ENCODE data around the gene PALM. TPM values are rescaled to one million over a fixed set of nuclear protein-coding genes. Genes with fewer than 3 reads are reported as not detected.
A peak's percentile ranks its signal among the peaks of the same experiment; 100 is the strongest.

The PALM gene
- total and polyA plus RNA-seq, 9 of the 15 experiments (the other 6 are each of a cell fraction or from before 2014, with no cell fraction given), result 0.04 to 6.6 (median 1.7) TPM

DNA sequence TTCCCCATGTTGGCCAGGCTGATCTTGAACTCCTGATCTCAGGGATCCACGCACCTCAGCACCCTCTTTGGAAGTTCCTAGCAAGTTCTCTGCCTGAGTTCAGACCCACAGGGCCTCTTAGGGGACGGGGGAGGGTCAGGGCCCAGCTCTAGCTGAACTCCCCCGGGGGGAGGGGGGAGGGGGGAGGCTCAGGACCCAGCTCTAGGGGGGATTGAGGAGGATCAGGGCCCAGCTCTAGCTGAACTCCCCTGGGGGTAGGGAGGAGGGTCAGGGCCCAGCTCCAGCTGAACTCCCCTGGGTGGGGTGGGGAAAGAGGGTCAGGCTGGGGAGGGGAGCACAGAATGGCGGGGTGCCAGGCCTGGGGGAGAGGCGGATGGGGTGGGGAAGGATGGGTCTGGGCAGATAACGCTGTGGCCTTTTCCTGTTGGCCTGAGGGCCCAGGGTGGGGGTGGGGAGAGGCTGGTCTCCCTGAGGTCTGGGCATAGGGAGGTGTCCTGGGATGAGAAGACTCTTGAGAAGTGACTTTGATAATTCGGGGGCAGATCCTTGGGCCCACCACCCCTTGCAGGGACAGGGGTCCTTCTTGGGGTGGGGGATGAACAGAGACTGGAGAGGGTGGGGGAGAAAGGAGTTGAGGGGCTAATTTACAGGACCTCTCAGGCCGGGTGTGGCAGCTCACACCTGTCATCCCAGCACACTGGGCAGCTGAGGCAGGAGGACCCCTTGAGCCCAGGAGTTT is 83.0 kb downstream of the PALM start (continued):
- TF ChIP-seq ZNF79 (CRISPR knock-in tag; IDR thresholded peaks at IDR 0.05; ENCODE audit: low read depth) (no peak), ZNF184 (CRISPR knock-in tag; IDR thresholded peaks at IDR 0.05) (no peak), MAFG (tag; conservative IDR thresholded peaks at IDR 0.05) (no peak), KLF10 (CRISPR knock-in tag; IDR thresholded peaks at IDR 0.05) (no peak), DPF2 (IDR thresholded peaks at IDR 0.05) (peak; percentile 80), ERF (CRISPR knock-in tag; IDR thresholded peaks at IDR 0.05) (no peak), NR2F6 (CRISPR knock-in tag; IDR thresholded peaks at IDR 0.05) (no peak), THRB (CRISPR knock-in tag; conservative IDR thresholded peaks at IDR 0.05) (no peak), KAT2B (IDR thresholded peaks at IDR 0.05; ENCODE audit: low read depth, low read length) (no peak), ZKSCAN1 (IDR thresholded peaks at IDR 0.05; ENCODE audit: low read depth, low read length) (no peak), CBX2 (IDR thresholded peaks at IDR 0.05; ENCODE audit: insufficient read depth, low read length, poor library complexity, severe bottlenecking) (no peak), TAF1 (IDR thresholded peaks at IDR 0.05; ENCODE audit: control insufficient read depth, extremely low read depth, insufficient read depth, low read length, severe bottlenecking) (peak; percentile 32), NR2C2 (CRISPR knock-in tag; IDR thresholded peaks at IDR 0.05) (no peak), NR2C2 (tag; IDR thresholded peaks at IDR 0.05) (peak; percentile 76), CSDE1 (IDR thresholded peaks at IDR 0.05) (no peak), PHTF2 (CRISPR knock-in tag; IDR thresholded peaks at IDR 0.05) (no peak), HNRNPLL (IDR thresholded peaks at IDR 0.05; ENCODE audit: low read depth, low read length, poor library complexity, severe bottlenecking) (no peak), HDAC6 (IDR thresholded peaks at IDR 0.05; ENCODE audit: low read depth, low read length) (no peak), CREB1 (IDR thresholded peaks at IDR 0.05) (no peak; the same call in 1 of the 2 replicates), CREB1 (CRISPR knock-in tag; IDR thresholded peaks at IDR 0.05) (no peak), ZNF140 (CRISPR knock-in tag; IDR thresholded peaks at IDR 0.05) (no peak), ZBTB7A (IDR thresholded peaks at IDR 0.05; ENCODE audit: borderline replicate concordance, control insufficient read depth, low read depth, low read length) (peak; percentile 99), MBD2 (IDR thresholded peaks at IDR 0.05; ENCODE audit: borderline replicate concordance, low read depth) (peak; percentile 70), RUNX1 (IDR thresholded peaks at IDR 0.05; ENCODE audit: low read depth) (no peak)
- TF ChIP-seq, protein P1, sequence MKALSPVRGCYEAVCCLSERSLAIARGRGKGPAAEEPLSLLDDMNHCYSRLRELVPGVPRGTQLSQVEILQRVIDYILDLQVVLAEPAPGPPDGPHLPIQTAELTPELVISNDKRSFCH (CRISPR knock-in tag; IDR thresholded peaks at IDR 0.05), result no peak
- TF ChIP-seq, protein P1 (tag; IDR thresholded peaks at IDR 0.05), result no peak

All from K562 (cell line).